ENCODE measurements around the gene UGT1A9. TPM values are rescaled to one million over a fixed set of nuclear protein-coding genes. Genes with fewer than 3 reads are reported as not detected.

Gene UGT1A9
- total and polyA plus RNA-seq, 2 experiments from 2014 or later, result not detected

DNA sequence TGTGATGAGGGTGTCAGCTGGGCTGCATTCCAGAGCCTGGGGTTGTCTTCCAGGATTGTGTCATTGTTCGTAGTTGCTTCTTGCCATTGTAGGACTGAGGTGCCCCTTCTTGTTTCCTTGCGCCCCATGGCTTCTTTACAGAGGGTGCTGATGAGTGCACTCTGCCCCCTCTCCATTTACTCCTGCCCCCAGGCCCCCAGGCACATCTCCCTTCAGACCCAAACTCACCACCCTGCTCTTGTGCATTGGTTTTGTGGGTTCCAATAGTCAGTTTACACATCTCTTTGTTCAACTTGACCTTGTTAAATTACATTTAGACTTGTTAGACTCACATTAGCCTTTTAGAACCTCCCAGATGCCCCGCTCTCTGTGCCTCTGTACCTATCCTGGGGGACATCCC, 149.5 kb downstream of the UGT1A9 start:
- H3K4me1 Mint-ChIP-seq, result peaks cover 3% of the 10 kb centered on the region; the same call in 2 of the 3 replicates
- Histone ChIP-seq H3F3A (replicated peaks; ENCODE audit: low read depth) (no peaks in the 10 kb centered on the region), H3K4me2 (no peak overlapping the region), H3K27me3 (ENCODE audit: insufficient read depth) (no peaks in the 10 kb centered on the region), H3K36me3 (ENCODE audit: insufficient read depth) (no peaks in the 10 kb centered on the region), H2AFZ (no peak overlapping the region), H3K4me1 (ENCODE audit: insufficient read depth) (no peaks in the 10 kb centered on the region), H3K27ac (ENCODE audit: low read depth) (no peak overlapping the region), H3K79me2 (replicated peaks; ENCODE audit: insufficient read depth) (no peaks in the 10 kb centered on the region), H3K4me3 (no peak overlapping the region), H4K20me1 (replicated peaks; ENCODE audit: insufficient read depth) (no peaks in the 10 kb centered on the region), H3K9me2 (ENCODE audit: insufficient read depth) (no peaks in the 10 kb centered on the region)
- ATAC-seq (no peak), DNase-seq (ENCODE audit: low spot score) (no peak)
- H3K9me3 Mint-ChIP-seq, result peaks cover 2% of the 10 kb centered on the region; the same call in 1 of the 3 replicates
- no peaks in the 10 kb centered on the region for H3K36me3 Mint-ChIP-seq (ENCODE audit: low read depth)
- TF ChIP-seq EZH2 (IDR thresholded peaks at IDR 0.05; ENCODE audit: low read depth, unreplicated experiment) (no peak), REST (IDR thresholded peaks at IDR 0.05; ENCODE audit: unreplicated experiment) (no peak), NANOG (IDR thresholded peaks at IDR 0.05; ENCODE audit: borderline replicate concordance) (no peak), STAT1 (IDR thresholded peaks at IDR 0.05; ENCODE audit: unreplicated experiment) (no peak), POLR2AphosphoS5 (IDR thresholded peaks at IDR 0.05; ENCODE audit: low read depth) (no peak), CREB1 (CRISPR knock-in tag; IDR thresholded peaks at IDR 0.05; ENCODE audit: low read depth) (no peak), ETS1 (IDR thresholded peaks at IDR 0.05) (no peak), ZNF331 (CRISPR knock-in tag; IDR thresholded peaks at IDR 0.05; ENCODE audit: low read depth) (no peak), JUNB (IDR thresholded peaks at IDR 0.05; ENCODE audit: unreplicated experiment) (no peak), ZNF114 (CRISPR knock-in tag; IDR thresholded peaks at IDR 0.05) (no peak), EZH2phosphoT487 (IDR thresholded peaks at IDR 0.05; ENCODE audit: unreplicated experiment) (no peak)
- TF ChIP-seq, protein P1, sequence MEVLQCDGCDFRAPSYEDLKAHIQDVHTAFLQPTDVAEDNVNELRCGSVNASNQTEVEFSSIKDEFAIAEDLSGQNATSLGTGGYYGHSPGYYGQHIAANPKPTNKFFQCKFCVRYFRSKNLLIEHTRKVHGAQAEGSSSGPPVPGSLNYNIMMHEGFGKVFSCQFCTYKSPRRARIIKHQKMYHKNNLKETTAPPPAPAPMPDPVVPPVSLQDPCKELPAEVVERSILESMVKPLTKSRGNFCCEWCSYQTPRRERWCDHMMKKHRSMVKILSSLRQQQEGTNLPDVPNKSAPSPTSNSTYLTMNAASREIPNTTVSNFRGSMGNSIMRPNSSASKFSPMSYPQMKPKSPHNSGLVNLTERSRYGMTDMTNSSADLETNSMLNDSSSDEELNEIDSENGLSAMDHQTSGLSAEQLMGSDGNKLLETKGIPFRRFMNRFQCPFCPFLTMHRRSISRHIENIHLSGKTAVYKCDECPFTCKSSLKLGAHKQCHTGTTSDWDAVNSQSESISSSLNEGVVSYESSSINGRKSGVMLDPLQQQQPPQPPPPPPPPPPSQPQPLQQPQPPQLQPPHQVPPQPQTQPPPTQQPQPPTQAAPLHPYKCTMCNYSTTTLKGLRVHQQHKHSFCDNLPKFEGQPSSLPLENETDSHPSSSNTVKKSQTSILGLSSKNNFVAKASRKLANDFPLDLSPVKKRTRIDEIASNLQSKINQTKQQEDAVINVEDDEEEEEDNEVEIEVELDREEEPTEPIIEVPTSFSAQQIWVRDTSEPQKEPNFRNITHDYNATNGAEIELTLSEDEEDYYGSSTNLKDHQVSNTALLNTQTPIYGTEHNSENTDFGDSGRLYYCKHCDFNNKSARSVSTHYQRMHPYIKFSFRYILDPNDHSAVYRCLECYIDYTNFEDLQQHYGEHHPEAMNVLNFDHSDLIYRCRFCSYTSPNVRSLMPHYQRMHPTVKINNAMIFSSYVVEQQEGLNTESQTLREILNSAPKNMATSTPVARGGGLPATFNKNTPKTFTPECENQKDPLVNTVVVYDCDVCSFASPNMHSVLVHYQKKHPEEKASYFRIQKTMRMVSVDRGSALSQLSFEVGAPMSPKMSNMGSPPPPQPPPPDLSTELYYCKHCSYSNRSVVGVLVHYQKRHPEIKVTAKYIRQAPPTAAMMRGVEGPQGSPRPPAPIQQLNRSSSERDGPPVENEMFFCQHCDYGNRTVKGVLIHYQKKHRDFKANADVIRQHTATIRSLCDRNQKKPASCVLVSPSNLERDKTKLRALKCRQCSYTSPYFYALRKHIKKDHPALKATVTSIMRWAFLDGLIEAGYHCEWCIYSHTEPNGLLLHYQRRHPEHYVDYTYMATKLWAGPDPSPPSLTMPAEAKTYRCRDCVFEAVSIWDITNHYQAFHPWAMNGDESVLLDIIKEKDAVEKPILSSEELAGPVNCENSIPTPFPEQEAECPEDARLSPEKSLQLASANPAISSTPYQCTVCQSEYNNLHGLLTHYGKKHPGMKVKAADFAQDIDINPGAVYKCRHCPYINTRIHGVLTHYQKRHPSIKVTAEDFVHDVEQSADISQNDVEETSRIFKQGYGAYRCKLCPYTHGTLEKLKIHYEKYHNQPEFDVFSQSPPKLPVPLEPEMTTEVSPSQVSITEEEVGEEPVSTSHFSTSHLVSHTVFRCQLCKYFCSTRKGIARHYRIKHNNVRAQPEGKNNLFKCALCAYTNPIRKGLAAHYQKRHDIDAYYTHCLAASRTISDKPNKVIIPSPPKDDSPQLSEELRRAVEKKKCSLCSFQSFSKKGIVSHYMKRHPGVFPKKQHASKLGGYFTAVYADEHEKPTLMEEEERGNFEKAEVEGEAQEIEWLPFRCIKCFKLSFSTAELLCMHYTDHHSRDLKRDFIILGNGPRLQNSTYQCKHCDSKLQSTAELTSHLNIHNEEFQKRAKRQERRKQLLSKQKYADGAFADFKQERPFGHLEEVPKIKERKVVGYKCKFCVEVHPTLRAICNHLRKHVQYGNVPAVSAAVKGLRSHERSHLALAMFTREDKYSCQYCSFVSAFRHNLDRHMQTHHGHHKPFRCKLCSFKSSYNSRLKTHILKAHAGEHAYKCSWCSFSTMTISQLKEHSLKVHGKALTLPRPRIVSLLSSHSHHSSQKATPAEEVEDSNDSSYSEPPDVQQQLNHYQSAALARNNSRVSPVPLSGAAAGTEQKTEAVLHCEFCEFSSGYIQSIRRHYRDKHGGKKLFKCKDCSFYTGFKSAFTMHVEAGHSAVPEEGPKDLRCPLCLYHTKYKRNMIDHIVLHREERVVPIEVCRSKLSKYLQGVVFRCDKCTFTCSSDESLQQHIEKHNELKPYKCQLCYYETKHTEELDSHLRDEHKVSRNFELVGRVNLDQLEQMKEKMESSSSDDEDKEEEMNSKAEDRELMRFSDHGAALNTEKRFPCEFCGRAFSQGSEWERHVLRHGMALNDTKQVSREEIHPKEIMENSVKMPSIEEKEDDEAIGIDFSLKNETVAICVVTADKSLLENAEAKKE (CRISPR knock-in tag; IDR thresholded peaks at IDR 0.05), result no peak
- TF ChIP-seq, protein P2, sequence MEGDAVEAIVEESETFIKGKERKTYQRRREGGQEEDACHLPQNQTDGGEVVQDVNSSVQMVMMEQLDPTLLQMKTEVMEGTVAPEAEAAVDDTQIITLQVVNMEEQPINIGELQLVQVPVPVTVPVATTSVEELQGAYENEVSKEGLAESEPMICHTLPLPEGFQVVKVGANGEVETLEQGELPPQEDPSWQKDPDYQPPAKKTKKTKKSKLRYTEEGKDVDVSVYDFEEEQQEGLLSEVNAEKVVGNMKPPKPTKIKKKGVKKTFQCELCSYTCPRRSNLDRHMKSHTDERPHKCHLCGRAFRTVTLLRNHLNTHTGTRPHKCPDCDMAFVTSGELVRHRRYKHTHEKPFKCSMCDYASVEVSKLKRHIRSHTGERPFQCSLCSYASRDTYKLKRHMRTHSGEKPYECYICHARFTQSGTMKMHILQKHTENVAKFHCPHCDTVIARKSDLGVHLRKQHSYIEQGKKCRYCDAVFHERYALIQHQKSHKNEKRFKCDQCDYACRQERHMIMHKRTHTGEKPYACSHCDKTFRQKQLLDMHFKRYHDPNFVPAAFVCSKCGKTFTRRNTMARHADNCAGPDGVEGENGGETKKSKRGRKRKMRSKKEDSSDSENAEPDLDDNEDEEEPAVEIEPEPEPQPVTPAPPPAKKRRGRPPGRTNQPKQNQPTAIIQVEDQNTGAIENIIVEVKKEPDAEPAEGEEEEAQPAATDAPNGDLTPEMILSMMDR (conservative IDR thresholded peaks at IDR 0.05; ENCODE audit: low read depth in 2 of 2), result no peak
- no peak overlapping the region for H3K27ac Mint-ChIP-seq
- H3K4me3 Mint-ChIP-seq, result no peak overlapping the region
- peaks cover 15% of the 10 kb centered on the region for H3K27me3 Mint-ChIP-seq (ENCODE audit: insufficient read depth, low read depth, poor library complexity)

Data from GM23338 (cell line).